Muscle layer of colon (tissue), 2 donors: ENCODE results near the gene PPFIBP2.

Source experiments
- H3K27ac ChIP-seq: one replicate; pipeline ENCODE4 v1.7.0; 2013; ENCODE audit warnings: low read depth, mild to moderate bottlenecking, low read length, moderate library complexity
- H3K27me3 ChIP-seq, 2 donors: one replicate each; pipeline ENCODE4 v1.7.0; 2013; ENCODE audit warnings: low read length in 2 of 2, mild to moderate bottlenecking in 2 of 2; ENCODE audit not compliant: insufficient read depth in 2 of 2, control insufficient read depth in 1 of 2
- H3K36me3 ChIP-seq: one replicate; pipeline ENCODE4 v1.7.0; 2013; ENCODE audit warnings: mild to moderate bottlenecking, low read length; ENCODE audit not compliant: insufficient read depth
- H3K4me1 ChIP-seq: one replicate; pipeline ENCODE4 v1.7.0; 2013; ENCODE audit warnings: mild to moderate bottlenecking, low read length; ENCODE audit not compliant: insufficient read depth
- H3K4me3 ChIP-seq, 2 donors: one replicate each; pipeline ENCODE4 v1.7.0; 2013; ENCODE audit warnings: low read length in 2 of 2, low read depth in 1 of 2, mild to moderate bottlenecking in 1 of 2, moderate library complexity in 1 of 2
- H3K9ac ChIP-seq: one replicate; pipeline ENCODE4 v1.7.0; 2013; ENCODE audit warnings: low read length
- H3K9me3 ChIP-seq: one replicate; pipeline ENCODE4 v1.7.0; 2013; ENCODE audit warnings: mild to moderate bottlenecking, low read length
- donor health status: abdominal sarcoma.
- donor health status: Adenocarcinoma of cecum.

Gene PPFIBP2

GRCh38 chr11:7692426-7692825 is 178.6 kb downstream of the PPFIBP2 start:
- Histone ChIP-seq H3K4me1 (no peaks in the 10 kb centered on the region), H3K9ac (no peak overlapping the region), H3K9me3 (no peaks in the 10 kb centered on the region), H3K36me3 (no peaks in the 10 kb centered on the region), H3K27ac (no peak overlapping the region), H3K4me3 (no peak overlapping the region), H3K27me3 (no peaks in the 10 kb centered on the region)

DNA sequence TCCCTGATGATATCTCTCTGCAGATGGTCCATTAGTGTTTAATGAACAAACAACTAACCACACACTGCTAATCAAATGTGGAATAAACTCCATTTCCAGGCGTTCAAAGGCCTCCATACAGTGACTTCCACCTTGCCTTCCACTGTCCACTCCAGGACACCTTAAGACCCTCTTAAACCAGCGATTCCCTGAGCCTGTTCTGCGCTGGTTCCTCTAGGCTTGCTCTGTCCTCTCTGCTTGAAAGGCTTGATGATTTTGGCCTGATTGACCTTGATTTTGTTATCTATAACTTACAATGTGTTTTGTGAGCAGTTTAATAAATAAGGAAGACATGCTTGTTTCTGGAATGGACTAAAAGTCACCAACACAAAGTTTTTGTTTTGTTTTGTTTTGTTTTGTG is 180.4 kb downstream of the PPFIBP2 start:
- H3K4me1 ChIP-seq, result no peaks in the 10 kb centered on the region
- H3K4me3 ChIP-seq, result no peak overlapping the region
- no peak overlapping the region for H3K9ac ChIP-seq
- H3K36me3 ChIP-seq, result no peaks in the 10 kb centered on the region
- H3K27me3 ChIP-seq, result no peaks in the 10 kb centered on the region
- H3K27ac ChIP-seq, result no peak overlapping the region
- H3K9me3 ChIP-seq, result no peaks in the 10 kb centered on the region

GRCh38 chr11:7696424-7696823 is 182.6 kb downstream of the PPFIBP2 start:
- Histone ChIP-seq H3K4me3 (no peak overlapping the region), H3K9ac (no peak overlapping the region), H3K27me3 (no peaks in the 10 kb centered on the region), H3K36me3 (no peaks in the 10 kb centered on the region), H3K9me3 (no peaks in the 10 kb centered on the region), H3K27ac (no peak overlapping the region), H3K4me1 (no peaks in the 10 kb centered on the region)
